ENCODE data around the gene SPATA16. TPM values are rescaled to one million over a fixed set of nuclear protein-coding genes. Genes with fewer than 3 reads are reported as not detected.

SPATA16 gene
- total and polyA plus RNA-seq, 7 donors: not detected

- H3K9me3 ChIP-seq: no peaks in the 10 kb centered on the region
- H3K36me3 ChIP-seq: no peaks in the 10 kb centered on the region
- H3K4me1 ChIP-seq: no peaks in the 10 kb centered on the region
- no peak for DNase-seq
- TF ChIP-seq POLR2AphosphoS5 (IDR thresholded peaks at IDR 0.05) (no peak), CTCF (IDR thresholded peaks at IDR 0.05) (no peak), POLR2A (IDR thresholded peaks at IDR 0.05) (no peak), EP300 (IDR thresholded peaks at IDR 0.05) (no peak)
- no peak overlapping the region for H3K4me3 ChIP-seq
- H3K27me3 ChIP-seq: no peaks in the 10 kb centered on the region
- 43 to 80% methylated on average over 1 of the region's 1 CpG for WGBS, 2 donors
- intact Hi-C loops (cut with DNase I): no loop called here
- no peak overlapping the region for H3K27ac ChIP-seq
These were observed 292.1 kb downstream of the SPATA16 start for GRCh38 chr3:172848910-172849309.

GRCh38 chr3:172847292-172847691 is 293.7 kb downstream of the SPATA16 start:
- H3K4me3 ChIP-seq: no peak overlapping the region
- DNase-seq: no peak

DNA sequence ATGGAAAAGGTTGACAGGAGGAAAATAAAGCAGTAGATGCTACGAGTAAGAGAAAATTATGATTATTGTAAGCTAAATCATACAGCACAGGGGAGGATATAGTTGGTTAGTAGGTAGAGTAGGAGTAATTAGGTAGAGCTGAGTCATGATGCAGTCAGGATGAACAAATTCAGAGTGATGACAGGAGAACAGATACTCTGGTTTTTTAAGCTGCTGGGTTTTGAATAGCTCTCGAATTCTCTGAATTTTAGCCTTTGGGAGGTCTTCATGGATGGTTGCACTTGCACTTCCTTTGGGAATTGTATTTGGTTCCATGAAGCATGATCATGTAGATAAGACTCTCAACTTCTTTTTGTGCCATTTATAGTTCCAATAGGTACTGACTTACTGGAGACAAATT is 294.3 kb downstream of the SPATA16 start:
- no peak for DNase-seq
- Histone ChIP-seq H3K27me3 (no peaks in the 10 kb centered on the region), H3K4me3 (no peak overlapping the region), H3K9me3 (no peaks in the 10 kb centered on the region), H3K36me3 (no peaks in the 10 kb centered on the region), H3K4me1 (no peaks in the 10 kb centered on the region), H3K27ac (no peak overlapping the region)
- TF ChIP-seq EP300 (IDR thresholded peaks at IDR 0.05): no peak
- no peak for TF ChIP-seq POLR2A (IDR thresholded peaks at IDR 0.05)
- no peak for TF ChIP-seq CTCF (IDR thresholded peaks at IDR 0.05)
- TF ChIP-seq POLR2AphosphoS5 (IDR thresholded peaks at IDR 0.05): no peak
- intact Hi-C loops (cut with DNase I): no loop called here
- WGBS, 2 donors: 85 to 87% methylated on average over 2 of the region's 2 CpGs

More at GRCh38 chr3:172847292-172847691, 293.7 kb downstream of the SPATA16 start:
- Histone ChIP-seq H3K9me3 (no peaks in the 10 kb centered on the region), H3K36me3 (no peaks in the 10 kb centered on the region), H3K4me1 (no peaks in the 10 kb centered on the region), H3K27me3 (no peaks in the 10 kb centered on the region), H3K27ac (no peak overlapping the region)
- TF ChIP-seq POLR2AphosphoS5 (IDR thresholded peaks at IDR 0.05) (no peak), POLR2A (IDR thresholded peaks at IDR 0.05) (no peak)
- intact Hi-C loops (cut with DNase I): no loop called here

DNA sequence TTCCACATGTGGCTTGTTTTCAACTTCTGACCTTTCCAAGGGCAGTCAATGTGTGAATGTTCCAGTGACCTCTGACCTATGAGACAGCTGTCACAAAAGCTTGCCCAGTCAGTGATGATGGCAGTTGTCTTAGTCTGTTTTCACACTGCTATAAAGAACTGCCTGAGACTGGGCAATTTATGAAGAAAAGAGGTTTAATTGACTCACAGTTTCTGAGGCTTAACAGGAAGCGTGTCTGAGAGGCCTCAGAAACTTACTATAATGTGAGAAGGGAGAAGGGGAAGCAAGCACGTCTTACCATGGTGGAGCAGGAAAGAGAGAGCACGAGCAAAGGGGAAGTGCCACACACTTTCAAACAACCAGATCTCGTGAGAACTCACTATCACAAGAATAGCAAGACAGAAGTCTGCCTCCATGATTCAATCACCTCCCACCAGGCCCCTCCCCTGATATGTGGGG is 294.9 kb downstream of the SPATA16 start:
- H3K27ac ChIP-seq: no peak overlapping the region
- no peaks in the 10 kb centered on the region for H3K4me1 ChIP-seq
- intact Hi-C loops (cut with DNase I): no loop called here
- TF ChIP-seq POLR2AphosphoS5 (IDR thresholded peaks at IDR 0.05): no peak
- no peak for TF ChIP-seq EP300 (IDR thresholded peaks at IDR 0.05)
- TF ChIP-seq CTCF (IDR thresholded peaks at IDR 0.05): no peak
- TF ChIP-seq POLR2A (IDR thresholded peaks at IDR 0.05): no peak
- WGBS, 2 donors: 56 to 82% methylated on average over 4 of the region's 4 CpGs
- no peak for DNase-seq
- no peak overlapping the region for H3K4me3 ChIP-seq
- H3K9me3 ChIP-seq: no peaks in the 10 kb centered on the region
- H3K27me3 ChIP-seq: no peaks in the 10 kb centered on the region
- no peaks in the 10 kb centered on the region for H3K36me3 ChIP-seq

GRCh38 chr3:172844428-172844827 is 296.6 kb downstream of the SPATA16 start:
- no peaks in the 10 kb centered on the region for H3K36me3 ChIP-seq
- no peak for TF ChIP-seq EP300 (IDR thresholded peaks at IDR 0.05)
- TF ChIP-seq POLR2A (IDR thresholded peaks at IDR 0.05): no peak
- no peak for TF ChIP-seq CTCF (IDR thresholded peaks at IDR 0.05)
- TF ChIP-seq POLR2AphosphoS5 (IDR thresholded peaks at IDR 0.05): no peak
- no peaks in the 10 kb centered on the region for H3K4me1 ChIP-seq
- H3K27me3 ChIP-seq: no peaks in the 10 kb centered on the region
- H3K4me3 ChIP-seq: no peak overlapping the region
- no peaks in the 10 kb centered on the region for H3K9me3 ChIP-seq
- no peak overlapping the region for H3K27ac ChIP-seq
- no peak for DNase-seq
- intact Hi-C loops (cut with DNase I): no loop called here
- 44 to 70% methylated on average over 4 of the region's 4 CpGs for WGBS, 2 donors

All from sigmoid colon (tissue), 7 donors.